ENCODE results near the gene ATP2A2.

DNA sequence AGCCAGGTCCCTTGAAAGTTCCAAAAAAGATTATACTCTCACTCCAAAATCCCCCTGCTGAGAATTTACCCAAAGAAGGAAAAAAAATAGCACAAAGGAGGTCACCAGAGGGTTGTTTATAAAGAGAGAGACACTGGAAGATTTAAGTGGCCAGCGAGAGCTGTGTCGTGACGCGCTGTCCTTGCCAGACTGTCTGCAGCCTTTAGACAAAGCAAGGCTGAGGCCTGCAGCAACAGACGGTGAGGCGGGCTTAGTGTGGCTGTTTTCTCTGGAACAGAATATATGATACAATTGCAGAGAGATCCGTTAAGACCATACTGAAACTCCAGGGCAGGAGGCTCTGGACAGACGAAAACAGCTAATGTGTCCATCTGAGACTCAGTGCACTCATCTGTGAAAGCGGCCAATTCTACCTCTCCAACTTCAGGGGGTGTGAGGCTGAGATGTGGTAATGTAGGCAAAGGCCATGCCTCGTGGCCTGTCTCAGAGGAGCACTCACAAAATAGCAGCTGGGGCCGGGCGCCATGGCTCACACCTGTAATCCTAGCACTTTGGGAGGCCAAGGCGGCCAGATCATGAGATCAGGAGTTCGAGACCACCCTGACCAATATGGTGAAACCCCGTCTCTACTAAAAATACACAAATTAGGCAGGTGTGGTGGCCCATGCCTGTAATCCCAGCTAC, 86.3 kb downstream of the ATP2A2 start:
- TF ChIP-seq, protein P1, sequence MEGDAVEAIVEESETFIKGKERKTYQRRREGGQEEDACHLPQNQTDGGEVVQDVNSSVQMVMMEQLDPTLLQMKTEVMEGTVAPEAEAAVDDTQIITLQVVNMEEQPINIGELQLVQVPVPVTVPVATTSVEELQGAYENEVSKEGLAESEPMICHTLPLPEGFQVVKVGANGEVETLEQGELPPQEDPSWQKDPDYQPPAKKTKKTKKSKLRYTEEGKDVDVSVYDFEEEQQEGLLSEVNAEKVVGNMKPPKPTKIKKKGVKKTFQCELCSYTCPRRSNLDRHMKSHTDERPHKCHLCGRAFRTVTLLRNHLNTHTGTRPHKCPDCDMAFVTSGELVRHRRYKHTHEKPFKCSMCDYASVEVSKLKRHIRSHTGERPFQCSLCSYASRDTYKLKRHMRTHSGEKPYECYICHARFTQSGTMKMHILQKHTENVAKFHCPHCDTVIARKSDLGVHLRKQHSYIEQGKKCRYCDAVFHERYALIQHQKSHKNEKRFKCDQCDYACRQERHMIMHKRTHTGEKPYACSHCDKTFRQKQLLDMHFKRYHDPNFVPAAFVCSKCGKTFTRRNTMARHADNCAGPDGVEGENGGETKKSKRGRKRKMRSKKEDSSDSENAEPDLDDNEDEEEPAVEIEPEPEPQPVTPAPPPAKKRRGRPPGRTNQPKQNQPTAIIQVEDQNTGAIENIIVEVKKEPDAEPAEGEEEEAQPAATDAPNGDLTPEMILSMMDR (IDR thresholded peaks at IDR 0.05 in 8 of 11, conservative IDR thresholded peaks at IDR 0.05 in 3 of 11), result no peak
- TF ChIP-seq POLR2A (IDR thresholded peaks at IDR 0.05) (no peak), POLR2AphosphoS5 (IDR thresholded peaks at IDR 0.05) (no peak)
